HL-60 (cell line): ENCODE results near the gene HLCS.

Experiments
- POLR2AphosphoS5 ChIP-seq: IDR thresholded peaks from 2 replicates; pipeline ENCODE4 v1.6.1; 2012; ENCODE audit warnings: low read depth
- REST ChIP-seq: IDR thresholded peaks from 2 replicates; pipeline ENCODE4 v1.6.1; 2012; ENCODE audit warnings: low read depth; ENCODE audit not compliant: insufficient replicate concordance
- SPI1 ChIP-seq: IDR thresholded peaks from 2 replicates; pipeline ENCODE4 v1.6.1; 2012; ENCODE audit warnings: low read depth, mild to moderate bottlenecking, borderline replicate concordance
- TF ChIP-seq, protein P1 (sequence below): IDR thresholded peaks from one replicate; pipeline ENCODE4 v1.5.1; 2011; ENCODE audit warnings: low read length, control low read depth, inconsistent platforms; ENCODE audit not compliant: insufficient read depth

- TF ChIP-seq POLR2AphosphoS5: no peak
- TF ChIP-seq, protein P1, sequence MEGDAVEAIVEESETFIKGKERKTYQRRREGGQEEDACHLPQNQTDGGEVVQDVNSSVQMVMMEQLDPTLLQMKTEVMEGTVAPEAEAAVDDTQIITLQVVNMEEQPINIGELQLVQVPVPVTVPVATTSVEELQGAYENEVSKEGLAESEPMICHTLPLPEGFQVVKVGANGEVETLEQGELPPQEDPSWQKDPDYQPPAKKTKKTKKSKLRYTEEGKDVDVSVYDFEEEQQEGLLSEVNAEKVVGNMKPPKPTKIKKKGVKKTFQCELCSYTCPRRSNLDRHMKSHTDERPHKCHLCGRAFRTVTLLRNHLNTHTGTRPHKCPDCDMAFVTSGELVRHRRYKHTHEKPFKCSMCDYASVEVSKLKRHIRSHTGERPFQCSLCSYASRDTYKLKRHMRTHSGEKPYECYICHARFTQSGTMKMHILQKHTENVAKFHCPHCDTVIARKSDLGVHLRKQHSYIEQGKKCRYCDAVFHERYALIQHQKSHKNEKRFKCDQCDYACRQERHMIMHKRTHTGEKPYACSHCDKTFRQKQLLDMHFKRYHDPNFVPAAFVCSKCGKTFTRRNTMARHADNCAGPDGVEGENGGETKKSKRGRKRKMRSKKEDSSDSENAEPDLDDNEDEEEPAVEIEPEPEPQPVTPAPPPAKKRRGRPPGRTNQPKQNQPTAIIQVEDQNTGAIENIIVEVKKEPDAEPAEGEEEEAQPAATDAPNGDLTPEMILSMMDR: no peak
- TF ChIP-seq REST: no peak
- TF ChIP-seq SPI1: no peak
Measured at GRCh38 chr21:36928960-36929359, 37.5 kb downstream of the HLCS start.
